NCI-H460 (cell line): ENCODE results near the gene CCDC178. TPM values are rescaled to one million over a fixed set of nuclear protein-coding genes. Genes with fewer than 3 reads are reported as not detected.

ENCODE experiments used
- DNase-seq: peaks from one replicate; pipeline ENCODE4 v3.0.0-alpha.2; 2016; ENCODE audit warnings: low read depth; ENCODE audit errors: extremely low read depth
- total RNA-seq: library from RNA; depleted of rRNA; stranded (reverse); fragments of >200 nt; shearing (Covaris generic); gene quantifications from 2 replicates; pipeline ENCODE4 v1.2.3, GENCODE V29; 2014; rRNA removed

Gene CCDC178
- total RNA-seq, 1 experiment from 2014 or later, result 0.42 TPM

DNA sequence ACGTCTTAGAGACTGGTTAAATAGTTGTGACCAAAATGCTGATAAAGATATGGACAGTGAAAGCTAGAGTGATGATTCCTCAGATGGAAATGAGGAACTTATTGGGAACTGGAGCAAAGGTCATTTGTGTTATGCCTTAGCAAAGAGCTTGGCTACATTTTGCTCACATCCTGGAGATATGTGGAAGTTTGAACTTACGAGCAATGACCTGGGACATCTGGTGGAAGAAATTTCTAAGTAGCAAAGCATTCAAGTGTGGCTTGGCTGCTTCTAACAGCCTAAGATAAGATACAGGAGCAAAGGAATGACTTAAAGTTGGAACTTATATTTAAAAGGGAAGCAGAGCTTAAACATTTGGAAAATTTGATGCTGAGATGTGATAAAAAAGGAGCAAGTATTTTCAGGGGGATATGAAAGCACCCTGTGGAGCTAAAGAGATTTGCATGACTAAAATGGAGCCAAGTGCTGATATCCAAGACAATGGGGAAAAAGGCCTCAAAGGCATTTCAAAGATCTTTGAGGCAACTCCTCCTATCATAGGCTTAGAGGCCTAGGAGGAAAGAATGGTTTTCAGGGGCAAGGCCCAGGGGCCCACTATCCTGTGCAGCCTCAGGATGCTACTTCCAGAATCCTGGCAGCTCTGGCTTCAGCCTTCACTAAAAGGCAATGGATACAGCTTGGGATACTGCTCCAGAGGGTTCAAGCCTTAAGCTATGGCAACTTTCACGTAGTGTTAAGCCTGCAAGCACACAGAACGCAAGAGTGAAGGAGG, 543.6 kb downstream of the CCDC178 start:
- DNase-seq, result no peak

DNA sequence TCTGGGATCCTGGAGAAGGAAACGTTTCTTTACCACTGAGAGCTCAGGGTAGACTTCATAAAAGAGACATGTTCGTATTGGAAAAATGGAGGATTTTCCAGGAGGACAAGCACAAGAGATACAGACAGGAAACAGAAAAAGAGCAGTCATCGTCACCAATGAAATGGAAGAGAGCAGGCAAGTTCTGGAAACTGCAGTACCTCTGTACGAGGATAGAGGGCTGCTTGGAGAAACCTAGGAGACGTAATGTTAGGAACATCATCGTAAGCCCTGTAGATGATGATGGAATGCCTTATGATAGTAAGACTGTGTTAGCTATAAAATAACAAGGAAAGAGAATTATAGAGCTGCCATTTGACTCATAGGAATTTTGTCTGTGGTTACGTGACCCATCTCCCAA, 546.6 kb downstream of the CCDC178 start:
- no peak for DNase-seq

DNA sequence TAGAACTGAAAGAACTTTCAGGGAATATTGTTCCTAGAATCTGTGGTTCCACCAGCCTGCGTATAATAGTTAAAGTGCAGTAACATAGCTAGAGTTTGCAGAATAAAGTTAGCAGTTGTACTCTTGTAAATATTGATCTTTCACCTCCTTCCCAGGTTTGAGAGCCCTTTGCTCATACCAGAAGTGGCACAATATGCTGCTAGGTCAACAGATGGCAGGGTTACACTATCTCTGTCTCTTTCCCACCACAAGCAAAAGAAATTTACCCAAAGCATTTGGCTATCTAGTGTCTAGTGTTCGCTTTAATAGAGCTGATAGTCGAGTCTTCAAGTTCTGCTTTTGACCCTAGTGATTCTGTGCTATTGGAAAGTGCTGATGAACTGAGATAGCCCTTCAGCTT, 548.7 kb downstream of the CCDC178 start:
- no peak for DNase-seq

DNA sequence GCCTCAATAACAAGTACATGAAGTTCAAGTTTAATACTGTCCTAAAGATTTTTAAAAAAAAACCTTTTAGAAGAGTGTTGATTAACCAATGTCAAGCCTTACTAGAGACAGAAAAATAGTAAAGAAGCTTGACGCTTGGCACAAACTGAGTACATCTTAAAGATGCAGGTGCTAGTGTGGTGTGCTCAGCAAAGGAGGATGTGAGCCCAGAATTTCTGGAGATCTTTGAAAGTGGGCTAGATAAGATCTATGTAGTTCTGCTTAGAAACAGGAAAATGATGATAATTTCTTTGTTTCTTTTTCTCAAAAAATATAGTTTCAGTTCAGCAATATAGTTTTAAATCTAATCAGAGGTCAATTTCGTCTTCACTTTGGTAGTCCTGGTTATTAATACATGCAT, 549.4 kb downstream of the CCDC178 start:
- DNase-seq, result no peak

DNA sequence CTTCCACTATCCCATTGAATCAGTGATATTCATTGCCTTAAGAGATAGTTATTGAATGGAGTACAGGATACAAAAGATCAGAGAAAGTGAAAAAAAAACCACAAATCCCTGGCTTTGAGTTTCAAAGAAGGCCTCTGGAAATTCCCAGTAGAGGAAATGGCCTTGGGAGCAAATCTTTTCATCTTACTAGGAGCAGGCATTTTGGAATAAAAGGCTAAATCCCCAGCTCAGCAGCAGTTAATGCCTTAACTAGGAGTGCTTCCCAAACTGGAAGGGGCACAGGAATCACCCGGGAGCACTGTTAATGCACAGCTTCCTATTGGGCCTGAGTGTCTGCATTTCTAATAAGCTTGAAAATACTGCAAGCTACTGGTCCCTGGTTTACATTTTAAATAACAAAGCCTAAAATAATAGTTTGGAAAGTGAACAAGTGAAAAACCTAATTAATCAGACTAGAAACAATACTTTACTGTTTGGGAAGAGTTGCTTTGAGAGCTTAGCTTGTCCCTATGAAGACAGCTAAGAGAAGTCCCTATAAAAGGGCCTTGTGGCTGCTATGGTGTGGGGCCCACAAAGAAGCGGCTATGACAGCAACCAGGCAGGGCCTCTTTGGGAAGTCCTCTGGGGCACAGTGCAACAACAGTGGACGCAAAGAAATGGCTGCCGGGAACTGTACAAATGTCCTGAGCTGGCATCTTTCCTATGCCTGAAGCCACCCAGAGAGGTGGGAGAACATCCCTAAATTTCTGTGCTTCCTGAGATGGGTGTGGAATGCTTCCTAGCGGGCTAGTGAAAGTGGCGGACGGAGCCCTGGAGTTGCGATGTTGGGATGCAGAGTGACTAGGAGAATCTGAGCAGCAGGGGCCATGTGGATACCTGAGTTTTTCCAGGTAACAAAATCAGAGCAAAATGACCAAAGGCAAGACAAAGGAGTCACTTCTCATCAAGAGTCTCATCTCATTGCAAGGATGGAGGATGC, 550.6 kb downstream of the CCDC178 start:
- no peak for DNase-seq

DNA sequence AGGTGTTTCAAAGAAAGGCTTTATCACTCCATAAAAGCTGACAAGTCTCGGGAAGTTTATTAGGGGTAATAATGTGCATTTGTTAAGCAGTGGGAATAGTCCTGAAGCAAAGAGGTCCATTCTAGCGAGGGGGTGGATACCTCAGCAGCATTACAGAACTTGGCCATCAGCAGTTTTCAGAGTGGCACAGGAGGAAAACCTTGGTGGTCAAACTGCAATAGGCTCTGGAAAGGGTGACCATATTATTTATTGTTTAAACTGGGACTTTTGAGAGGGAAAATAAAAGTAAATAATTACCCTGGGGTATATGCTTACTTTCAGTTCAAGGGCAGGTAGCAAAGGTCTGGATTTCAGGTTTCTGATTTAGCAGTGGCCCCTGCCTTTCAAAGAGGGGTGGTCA, 552.2 kb downstream of the CCDC178 start:
- no peak for DNase-seq

Other genes with a start within 250 kb of the CCDC178 start
- gene ASXL3, start 137.5 kb upstream of the CCDC178 start, total RNA-seq, result 0.20 and 0.26 TPM in 2 replicates